Fibroblast of mammary gland (primary cell): ENCODE results near the gene CDCA8.

Experiments used
- DNase-seq: peaks from one replicate; pipeline ENCODE4 v3.0.0-alpha.2; 2010; ENCODE audit warnings: low read depth
- H3K4me3 ChIP-seq: 2 replicates; pipeline ENCODE4 v1.5.1; 2011; ENCODE audit warnings: low read depth, mild to moderate bottlenecking, low read length, moderate library complexity; ENCODE audit not compliant: control insufficient read depth
- TF ChIP-seq, protein P1 (sequence below): conservative IDR thresholded peaks from 2 replicates; pipeline ENCODE4 v1.5.1; 2011; ENCODE audit warnings: low read depth, low read length, inconsistent platforms; ENCODE audit not compliant: control insufficient read depth, insufficient read depth

Gene CDCA8

DNA sequence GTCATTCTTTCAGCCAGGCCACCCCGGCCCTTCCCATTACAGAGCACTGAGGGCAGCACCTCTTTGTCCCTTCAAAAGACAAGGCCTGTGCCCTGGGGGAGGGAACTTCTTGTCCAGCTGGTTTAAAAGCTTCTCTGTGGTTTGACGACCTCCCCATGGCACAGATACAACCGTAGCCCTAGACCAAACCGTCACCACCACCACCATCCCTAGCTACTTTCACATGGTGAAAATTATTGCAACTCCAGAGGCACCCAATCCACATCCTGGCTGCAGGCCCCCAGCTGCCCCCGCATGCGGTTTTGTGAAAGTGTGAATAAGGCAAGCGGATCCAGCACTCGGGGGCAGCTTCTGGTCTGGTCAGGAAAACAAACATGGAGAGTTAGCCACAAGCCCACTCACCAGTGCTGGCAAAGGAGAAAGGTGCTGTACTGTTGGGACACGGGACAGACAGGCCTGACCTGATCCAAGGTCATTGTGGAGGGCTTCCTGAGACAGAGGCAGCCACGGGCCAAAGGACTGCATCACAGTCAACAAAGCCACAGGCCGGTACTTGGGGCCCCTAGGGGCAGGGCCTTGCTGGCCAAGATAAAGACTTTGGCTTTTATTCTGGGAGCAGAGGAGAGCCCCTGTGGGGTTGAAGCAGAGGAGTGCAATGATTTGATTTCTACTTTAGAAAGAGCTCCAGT lies 31.2 kb downstream of the CDCA8 start:
- TF ChIP-seq, protein P1, sequence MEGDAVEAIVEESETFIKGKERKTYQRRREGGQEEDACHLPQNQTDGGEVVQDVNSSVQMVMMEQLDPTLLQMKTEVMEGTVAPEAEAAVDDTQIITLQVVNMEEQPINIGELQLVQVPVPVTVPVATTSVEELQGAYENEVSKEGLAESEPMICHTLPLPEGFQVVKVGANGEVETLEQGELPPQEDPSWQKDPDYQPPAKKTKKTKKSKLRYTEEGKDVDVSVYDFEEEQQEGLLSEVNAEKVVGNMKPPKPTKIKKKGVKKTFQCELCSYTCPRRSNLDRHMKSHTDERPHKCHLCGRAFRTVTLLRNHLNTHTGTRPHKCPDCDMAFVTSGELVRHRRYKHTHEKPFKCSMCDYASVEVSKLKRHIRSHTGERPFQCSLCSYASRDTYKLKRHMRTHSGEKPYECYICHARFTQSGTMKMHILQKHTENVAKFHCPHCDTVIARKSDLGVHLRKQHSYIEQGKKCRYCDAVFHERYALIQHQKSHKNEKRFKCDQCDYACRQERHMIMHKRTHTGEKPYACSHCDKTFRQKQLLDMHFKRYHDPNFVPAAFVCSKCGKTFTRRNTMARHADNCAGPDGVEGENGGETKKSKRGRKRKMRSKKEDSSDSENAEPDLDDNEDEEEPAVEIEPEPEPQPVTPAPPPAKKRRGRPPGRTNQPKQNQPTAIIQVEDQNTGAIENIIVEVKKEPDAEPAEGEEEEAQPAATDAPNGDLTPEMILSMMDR: no peak
- H3K4me3 ChIP-seq: no peak overlapping the region
- DNase-seq: peak; percentile 57

DNA sequence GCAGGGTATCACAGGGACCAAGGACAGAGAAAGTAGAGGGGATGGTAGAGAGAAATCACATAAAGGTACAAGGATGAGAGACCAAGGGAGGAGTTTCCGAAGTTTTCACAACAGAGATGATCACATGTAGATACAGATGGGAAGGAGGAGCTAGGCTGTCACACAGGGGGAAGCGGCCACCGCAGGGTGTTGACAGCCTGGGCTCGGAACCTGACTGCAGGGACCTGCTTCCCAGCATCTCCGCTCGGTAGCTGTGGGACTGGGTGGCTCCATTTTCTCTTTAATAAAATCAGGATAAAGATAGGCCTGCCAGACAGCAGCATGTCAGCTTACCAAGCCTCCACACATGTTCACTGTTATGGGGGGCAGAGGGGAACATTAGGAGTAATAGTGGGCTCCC lies 32.3 kb downstream of the CDCA8 start:
- H3K4me3 ChIP-seq: no peak overlapping the region
- DNase-seq: no peak
- TF ChIP-seq, protein P1: no peak

DNA sequence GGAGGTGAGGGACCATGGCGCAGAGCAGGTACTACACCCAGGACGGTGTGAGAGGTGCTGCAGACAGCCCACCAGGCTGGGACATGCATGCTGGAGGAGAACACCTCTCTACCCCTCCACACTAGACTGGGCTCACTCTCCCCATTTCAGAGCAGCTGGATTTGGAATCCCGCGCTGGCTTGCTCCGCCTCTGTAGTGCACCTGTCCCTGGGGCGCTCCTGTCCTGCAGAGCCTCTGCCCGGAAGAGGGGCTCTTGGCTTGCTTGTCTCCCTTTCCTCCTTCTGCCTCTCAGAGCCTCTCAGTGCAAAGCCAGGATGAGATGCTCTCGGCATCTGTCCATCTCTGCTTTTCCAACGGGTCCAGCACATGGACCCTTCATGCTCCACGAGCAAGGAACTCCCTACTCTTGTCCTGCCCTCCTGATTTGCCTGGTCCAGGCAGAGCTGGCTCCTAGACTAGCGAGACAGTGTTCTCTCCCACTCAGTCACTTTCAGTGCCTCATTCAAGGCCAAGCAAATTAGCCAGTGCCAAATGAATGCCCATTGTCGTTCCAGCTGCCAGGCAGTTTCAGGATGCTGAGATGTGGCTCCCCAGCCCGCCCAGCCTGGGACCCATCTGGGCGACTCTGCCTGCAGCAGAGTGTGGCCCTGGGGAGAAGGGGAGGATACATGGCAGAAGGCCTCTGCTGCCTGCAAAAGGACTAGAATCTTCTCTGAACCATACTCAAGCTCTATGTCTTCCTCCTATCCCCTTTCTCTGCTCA lies 33.7 kb downstream of the CDCA8 start:
- TF ChIP-seq, protein P1: no peak
- no peak overlapping the region for H3K4me3 ChIP-seq
- no peak for DNase-seq

DNA sequence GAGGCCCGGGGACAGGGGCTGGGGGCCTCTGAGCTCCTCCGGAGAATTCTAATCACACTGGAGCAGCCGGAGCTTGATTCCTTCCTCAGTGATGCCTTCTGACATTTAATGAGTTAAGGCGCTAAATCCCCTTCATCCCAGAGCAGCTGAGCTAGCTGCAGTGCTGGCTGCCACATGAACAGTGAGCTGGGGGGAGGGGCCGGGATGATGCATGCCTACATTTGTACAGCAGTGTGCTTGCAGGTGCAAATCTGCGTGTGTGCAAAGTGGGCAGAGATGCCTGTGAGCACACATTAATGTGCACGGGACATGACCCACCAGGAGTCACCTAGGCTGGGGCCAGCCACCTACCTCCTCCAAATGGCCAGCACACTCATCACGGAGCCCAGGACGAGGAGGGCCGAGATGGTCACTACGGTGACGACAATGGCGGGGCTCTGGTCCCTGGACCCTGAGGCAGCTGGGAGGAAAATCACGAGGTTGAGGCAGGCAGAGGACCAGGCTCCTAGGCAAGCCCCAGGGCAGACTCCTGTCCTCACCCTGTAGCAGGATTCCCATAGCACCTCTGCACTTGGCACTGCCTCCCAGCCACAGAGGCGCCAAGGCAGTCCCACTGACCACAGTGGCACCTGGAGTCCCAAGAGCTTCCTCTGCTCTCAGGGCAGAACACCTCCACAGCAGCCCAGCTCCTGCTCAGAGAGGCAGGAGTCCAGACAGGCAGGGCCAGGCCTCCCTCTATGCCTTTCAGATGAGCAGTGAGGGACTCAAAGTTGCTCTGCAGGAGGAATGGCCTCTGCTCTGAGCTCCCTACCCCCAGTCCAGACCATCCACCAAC lies 34.7 kb downstream of the CDCA8 start:
- TF ChIP-seq, protein P1: no peak
- H3K4me3 ChIP-seq: no peak overlapping the region
- no peak for DNase-seq

DNA sequence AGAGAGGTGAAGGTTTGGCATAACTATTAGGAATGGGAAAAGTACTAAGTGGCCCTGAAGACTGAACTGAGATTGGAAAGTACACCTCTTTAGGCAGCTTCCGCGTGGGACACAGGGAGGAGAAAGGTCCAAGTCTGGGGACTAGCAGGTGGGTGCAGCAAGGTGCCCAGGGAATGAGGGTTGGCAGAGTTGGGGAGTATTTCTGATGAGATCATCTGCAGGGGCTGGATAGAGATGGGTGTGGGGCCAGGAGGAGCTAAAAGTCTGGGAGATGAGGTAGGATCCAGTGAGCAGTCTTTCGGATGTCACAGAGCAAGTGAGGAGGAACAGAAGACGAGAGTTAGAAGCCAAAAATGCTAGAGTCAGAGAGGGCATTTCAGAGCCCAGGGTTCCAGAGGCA lies 36.1 kb downstream of the CDCA8 start:
- TF ChIP-seq, protein P1: no peak
- H3K4me3 ChIP-seq: no peak overlapping the region
- no peak for DNase-seq

DNA sequence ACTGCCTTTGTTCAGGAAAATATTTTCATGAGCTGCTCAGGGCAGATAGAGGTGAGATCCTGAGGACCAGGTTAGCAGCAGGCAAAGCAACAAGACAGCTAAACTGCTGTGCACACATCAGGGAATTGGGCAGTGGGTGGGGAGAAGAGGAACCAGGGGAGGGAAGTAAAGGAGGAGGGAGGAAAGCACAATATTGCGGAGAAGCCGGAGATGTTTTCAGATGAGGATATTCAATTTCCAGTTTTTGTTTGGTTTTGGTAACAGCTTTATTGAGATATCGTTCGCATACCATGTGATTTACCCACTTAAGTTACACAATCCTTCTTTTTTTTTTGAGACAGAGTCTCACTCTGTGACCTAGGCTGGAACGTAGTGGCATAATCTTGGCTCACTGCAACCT lies 38.1 kb downstream of the CDCA8 start:
- DNase-seq: no peak
- TF ChIP-seq, protein P1: no peak
- H3K4me3 ChIP-seq: no peak overlapping the region
